GM21717 (cell line): ENCODE data around the gene SLC12A8.

ENCODE experiments used
- ATAC-seq: cut with Tn5 transposase; IDR thresholded peaks from one replicate; pipeline ENCODE4 v1.9.1; 2021; ENCODE audit warnings: mild to moderate bottlenecking, moderate library complexity; ENCODE audit not compliant: unreplicated experiment

The SLC12A8 gene

GRCh38 chr3:125186800-125187598 is 25.5 kb downstream of the SLC12A8 start:
- ATAC-seq, result no peak

- no peak for ATAC-seq
Measured at GRCh38 chr3:125186261-125186787, 26.2 kb downstream of the SLC12A8 start.

- no peak for ATAC-seq
Measured at GRCh38 chr3:125185805-125186204, 26.7 kb downstream of the SLC12A8 start.

GRCh38 chr3:125179884-125180240 is 32.7 kb downstream of the SLC12A8 start:
- ATAC-seq, result no peak

GRCh38 chr3:125179143-125179883 is 33.2 kb downstream of the SLC12A8 start:
- ATAC-seq, result no peak

- no peak for ATAC-seq
Measured at GRCh38 chr3:125177746-125178145, 34.8 kb downstream of the SLC12A8 start.

GRCh38 chr3:125175295-125176078 is 37.1 kb downstream of the SLC12A8 start:
- no peak for ATAC-seq

- ATAC-seq, result no peak
Measured at GRCh38 chr3:125172346-125172745, 40.2 kb downstream of the SLC12A8 start.

- no peak for ATAC-seq
Measured at GRCh38 chr3:125168711-125169393, 43.7 kb downstream of the SLC12A8 start.

GRCh38 chr3:125166599-125167136 is 45.9 kb downstream of the SLC12A8 start:
- ATAC-seq, result no peak

- no peak for ATAC-seq
Measured at GRCh38 chr3:125165948-125166553, 46.5 kb downstream of the SLC12A8 start.

GRCh38 chr3:125165189-125165947 is 47.2 kb downstream of the SLC12A8 start:
- no peak for ATAC-seq

- ATAC-seq, result no peak
Measured at GRCh38 chr3:125163739-125164601, 48.6 kb downstream of the SLC12A8 start.

- ATAC-seq, result no peak
Measured at GRCh38 chr3:125161607-125162219, 50.8 kb downstream of the SLC12A8 start.

GRCh38 chr3:125160606-125161371 is 51.8 kb downstream of the SLC12A8 start:
- ATAC-seq, result no peak

- ATAC-seq, result no peak
Measured at GRCh38 chr3:125157183-125157582, 55.4 kb downstream of the SLC12A8 start.

- no peak for ATAC-seq
Measured at GRCh38 chr3:125156456-125156855, 56.1 kb downstream of the SLC12A8 start.
